Stimulated activated CD8-positive, alpha-beta memory T cell treated with anti-CD3 and anti-CD28 coated beads, Interleukin-12 subunit alpha, Interleukin-12 subunit beta, amount 100 ng/mL, for 1 hour (primary cell): ENCODE measurements around the gene CSNK2B.

Experiments
- DNase-seq: peaks from one replicate; pipeline ENCODE4 v3.0.0-alpha.2; 2020; ENCODE audit warnings: low read depth

CSNK2B gene

DNA sequence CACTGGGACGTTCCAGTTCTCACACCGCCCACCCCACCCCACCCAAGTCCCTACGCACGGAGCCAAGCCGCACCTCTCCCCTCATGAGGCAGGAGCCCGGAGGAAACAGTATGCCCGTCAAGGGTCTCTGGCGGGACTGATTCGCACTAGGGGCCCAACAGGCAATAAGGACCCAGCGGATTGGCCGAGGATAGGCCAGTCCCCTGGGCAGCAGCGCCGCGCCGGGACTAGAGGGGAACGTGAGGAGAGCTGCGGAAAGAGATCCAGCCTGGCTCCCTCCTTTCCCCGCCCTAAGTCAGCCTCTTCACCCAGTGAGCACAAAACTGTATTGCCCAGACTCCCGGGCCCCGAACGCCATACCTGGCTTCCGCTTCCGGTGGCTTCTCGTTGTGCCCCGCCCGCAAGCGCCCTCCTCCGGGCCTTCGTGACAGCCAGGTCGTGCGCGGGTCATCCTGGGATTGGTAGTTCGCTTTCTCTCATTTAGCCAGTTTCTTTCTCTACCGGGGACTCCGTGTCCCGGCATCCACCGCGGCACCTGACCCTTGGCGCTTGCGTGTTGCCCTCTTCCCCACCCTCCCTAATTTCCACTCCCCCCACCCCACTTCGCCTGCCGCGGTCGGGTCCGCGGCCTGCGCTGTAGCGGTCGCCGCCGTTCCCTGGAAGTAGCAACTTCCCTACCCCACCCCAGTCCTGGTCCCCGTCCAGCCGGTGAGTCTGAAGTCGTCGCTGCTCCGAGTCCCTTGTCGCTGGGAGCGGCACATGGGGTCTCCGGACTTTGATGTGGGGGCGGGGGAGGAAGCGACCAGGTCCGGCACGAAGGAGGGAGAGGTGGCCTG lies at the start of gene CSNK2B:
Gene CSNK2B (plus strand): TSS at position 580 of the 836 bp plus-strand sequence. CDS start 752 bp downstream, outside the sequence.
- DNase-seq: peak; percentile 98

DNA sequence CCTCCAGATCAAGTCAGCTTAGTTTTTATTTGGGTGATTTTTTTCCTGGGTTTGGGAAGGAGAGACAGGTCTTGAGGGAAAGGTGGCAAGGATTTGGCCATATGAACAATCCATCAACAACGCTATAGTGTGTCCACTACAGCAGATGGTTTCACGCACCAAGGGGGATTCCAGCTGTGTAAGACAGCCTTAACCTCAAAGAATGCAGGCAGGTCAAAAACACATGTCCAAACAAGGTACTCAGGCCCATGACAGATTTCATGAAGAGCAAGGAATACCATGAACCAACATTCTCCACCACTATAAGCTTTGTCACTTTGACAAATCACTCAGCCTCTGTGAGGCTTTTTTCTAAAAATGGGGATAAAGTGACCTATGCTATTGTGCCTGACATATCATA lies 48.9 kb upstream of the CSNK2B start:
- no peak for DNase-seq

DNA sequence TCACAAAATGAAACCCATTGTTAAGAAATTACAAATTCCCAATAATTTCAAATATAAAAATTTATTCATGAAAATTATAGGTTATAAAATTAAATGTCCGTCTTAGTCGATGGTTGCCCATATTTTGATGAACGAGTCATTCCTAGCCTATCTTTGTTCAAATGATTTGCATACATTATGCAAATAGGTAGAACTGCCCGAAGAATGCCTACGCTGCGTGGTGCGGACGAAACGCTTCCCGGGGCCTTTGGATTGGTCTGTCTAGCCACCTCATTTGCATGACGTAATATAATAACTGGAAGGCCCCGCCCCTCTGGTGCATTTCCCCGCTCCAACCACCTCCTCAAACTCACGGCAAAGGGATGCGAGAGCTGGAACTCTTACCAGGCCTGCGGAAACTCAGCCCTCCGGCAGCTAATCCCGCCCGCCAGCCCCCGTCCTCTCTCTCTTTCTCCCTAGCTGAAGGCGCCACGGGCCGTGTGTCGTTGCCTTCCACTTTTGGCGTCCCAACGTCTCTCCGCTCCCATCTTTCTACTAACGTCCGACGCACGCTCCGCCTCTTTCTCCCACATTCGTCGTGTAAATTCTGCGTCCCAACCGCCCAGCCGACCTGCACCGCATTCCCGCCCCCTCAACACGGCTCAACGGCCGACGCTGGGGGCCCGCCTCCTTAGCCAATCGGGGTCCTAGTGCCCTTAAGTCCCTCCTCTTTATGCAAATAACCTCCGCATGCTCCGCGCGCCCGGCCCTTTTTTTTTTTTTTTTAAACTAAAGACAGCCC lies 45.9 kb upstream of the CSNK2B start:
- peak; percentile 92 for DNase-seq

DNA sequence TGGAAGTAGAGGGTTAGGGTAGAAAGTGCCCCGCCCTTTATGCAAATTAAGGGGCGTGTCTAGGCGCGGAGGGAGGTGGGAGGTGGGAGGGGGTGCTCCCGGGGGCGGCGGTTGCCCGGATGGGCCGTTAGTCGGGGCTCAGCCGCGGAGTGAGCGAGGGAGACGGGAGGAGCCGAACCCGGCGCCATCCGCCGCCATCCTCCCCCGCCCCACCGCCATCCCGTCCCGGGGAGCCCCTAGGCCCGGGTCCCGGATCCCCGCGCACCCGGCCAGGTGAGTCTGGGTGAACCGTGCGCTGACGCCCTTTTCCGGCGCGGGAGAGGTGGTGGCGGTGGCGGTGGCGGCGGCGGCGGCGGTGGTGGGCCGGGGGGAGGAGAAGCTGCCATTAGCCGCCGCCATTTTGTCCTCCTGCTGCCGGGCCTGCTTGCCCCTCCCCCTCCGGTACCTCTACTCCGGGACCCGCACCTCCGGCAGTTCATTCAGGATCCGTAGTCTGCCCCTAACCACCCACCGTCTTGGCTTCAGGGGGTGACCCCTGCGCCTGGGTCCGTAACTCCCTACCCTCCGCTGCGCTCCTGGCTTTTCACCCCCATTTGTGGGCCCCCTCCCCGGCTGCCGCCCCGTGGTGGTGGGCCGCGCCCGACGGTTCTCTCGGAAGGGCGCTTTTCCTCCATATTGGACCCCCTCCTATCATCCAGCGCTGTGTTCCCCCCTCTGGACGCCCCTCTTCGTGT lies 45.1 kb upstream of the CSNK2B start, which contains the start of gene PRRC2A:
Gene PRRC2A (plus strand): TSS at position 130 of the 734 bp plus-strand sequence. CDS start 2,075 bp downstream, outside the sequence.
- DNase-seq: peak; percentile 55

DNA sequence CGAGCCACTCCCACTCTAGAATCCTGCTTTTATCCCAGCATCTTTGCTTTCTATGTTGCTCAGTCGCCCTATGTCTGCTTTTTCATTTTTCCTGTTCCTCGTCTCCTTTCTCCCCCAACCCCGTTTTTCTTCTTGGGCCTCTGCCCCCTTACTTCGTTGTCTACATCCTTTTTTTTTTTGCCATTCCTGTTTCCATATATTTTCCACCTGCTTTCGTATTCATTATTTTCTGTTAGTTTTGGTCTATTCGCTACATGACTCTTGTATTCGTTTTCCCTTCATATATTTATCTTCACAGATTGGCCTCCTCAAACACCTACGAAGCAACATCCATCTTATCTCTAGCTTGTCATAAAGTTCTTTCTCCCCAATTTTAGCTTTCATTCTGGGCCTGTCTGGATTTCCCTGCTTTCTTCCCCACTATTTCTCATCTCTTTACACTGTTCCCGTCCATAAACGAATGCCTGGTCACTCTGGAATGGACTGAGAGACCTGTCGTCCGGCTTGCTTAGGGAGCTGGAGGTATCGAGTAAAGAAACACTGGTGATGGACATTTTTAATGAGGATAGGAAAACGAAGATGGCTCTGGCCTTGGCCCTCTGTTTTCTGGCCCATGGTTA lies 44.5 kb upstream of the CSNK2B start:
- no peak for DNase-seq

DNA sequence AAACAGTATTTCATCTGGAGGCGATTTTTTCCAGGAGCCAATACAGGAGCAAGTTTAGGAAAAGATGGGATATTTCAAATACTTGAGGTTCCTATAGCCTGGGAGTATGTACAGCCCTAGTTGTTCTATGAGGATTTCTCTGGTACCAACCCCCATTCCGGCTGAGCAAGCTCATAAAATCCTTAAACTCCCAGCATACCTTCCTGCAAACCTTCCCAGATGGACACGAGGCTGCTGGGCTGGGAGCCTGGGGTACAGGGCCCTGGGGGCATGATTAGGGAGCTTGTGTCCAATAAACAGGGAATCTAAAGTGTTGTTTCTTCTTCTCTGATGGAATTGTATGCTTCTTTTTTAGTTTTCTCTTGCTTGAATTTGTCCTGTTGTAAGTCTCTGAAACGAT lies 43.9 kb upstream of the CSNK2B start:
- DNase-seq: no peak

DNA sequence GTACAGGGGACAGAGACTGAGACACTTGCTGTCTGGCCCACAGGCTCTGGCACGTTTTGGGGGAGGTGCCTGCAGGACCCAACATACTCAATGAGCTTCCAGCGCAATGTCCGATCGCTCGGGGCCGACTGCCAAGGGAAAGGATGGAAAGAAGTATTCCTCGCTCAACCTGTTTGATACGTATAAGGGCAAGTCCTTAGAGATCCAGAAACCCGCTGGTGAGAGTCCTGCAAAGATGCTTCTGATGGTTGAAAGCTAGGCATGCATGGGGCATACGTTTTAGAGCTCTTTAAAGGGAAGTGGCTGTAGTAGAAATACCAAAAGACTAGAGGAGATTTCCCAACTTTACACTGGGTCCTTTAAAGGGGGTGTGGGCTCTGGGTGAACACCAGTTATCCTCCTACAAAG lies 43.2 kb upstream of the CSNK2B start:
- DNase-seq: no peak

DNA sequence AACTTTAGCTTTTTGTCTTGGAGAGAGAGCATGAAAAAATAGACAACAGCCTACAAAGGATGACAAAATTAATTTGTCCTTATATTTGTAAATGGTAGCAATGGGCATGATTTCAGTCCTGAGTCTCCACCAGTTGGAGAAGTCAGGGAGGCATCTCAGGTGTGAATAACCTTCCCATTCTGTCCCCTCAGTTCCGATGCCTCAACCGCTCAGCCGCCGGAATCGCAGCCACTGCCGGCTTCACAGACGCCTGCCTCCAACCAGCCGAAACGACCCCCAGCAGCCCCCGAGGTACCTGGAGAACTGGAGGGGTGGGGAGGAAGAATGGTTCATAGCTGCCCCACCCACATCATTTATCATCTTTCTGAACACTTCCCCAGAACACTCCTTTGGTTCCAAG lies 41.8 kb upstream of the CSNK2B start:
- no peak for DNase-seq

DNA sequence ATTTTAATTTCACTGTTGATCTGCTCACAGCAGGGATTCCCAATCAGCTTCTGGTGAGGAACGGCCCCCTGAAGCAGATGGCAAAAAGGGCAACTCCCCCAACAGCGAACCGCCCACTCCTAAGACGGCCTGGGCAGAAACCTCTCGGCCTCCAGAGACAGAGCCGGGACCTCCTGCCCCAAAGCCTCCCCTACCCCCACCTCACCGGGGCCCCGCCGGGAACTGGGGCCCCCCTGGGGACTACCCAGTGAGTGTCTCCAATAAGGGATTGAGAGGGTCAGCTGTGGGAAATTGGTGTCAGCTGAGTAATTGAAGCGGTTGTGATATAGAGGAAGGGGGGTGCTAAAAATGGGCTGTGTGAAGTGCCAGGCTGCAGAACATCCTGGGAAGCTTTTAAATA lies 38.9 kb upstream of the CSNK2B start:
- no peak for DNase-seq

DNA sequence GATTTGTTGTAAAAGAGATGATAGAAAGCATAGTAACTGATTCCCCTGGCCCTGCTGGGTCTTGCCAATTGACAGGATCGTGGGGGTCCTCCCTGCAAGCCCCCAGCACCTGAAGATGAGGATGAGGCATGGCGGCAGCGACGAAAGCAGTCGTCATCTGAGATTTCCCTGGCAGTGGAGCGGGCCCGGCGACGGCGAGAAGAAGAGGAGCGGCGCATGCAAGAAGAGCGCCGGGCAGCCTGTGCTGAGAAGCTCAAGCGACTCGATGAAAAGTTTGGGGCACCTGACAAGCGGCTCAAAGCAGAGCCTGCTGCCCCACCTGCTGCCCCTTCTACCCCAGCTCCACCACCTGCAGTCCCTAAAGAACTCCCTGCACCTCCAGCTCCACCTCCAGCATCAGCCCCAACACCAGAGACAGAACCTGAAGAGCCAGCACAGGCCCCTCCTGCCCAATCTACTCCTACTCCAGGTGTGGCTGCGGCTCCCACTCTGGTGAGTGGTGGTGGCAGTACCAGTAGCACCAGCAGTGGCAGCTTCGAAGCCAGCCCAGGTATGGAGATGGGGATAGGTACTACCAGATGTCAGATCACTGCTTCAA lies 38.1 kb upstream of the CSNK2B start:
- no peak for DNase-seq

DNA sequence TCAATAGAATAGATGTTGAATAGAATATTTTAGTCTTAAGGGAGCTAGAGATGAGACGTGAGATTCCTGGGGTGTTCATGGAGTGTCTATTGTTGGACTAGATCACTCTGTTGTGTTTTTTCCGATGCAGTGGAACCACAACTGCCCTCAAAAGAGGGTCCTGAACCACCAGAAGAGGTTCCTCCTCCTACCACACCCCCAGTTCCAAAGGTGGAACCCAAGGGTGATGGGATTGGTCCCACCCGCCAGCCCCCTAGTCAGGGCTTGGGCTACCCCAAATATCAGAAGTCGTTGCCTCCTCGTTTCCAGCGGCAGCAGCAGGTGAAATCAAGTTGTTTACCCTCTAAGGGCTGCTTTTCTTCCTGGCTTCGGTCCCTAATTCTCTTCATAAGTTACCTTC lies 36.9 kb upstream of the CSNK2B start:
- no peak for DNase-seq

DNA sequence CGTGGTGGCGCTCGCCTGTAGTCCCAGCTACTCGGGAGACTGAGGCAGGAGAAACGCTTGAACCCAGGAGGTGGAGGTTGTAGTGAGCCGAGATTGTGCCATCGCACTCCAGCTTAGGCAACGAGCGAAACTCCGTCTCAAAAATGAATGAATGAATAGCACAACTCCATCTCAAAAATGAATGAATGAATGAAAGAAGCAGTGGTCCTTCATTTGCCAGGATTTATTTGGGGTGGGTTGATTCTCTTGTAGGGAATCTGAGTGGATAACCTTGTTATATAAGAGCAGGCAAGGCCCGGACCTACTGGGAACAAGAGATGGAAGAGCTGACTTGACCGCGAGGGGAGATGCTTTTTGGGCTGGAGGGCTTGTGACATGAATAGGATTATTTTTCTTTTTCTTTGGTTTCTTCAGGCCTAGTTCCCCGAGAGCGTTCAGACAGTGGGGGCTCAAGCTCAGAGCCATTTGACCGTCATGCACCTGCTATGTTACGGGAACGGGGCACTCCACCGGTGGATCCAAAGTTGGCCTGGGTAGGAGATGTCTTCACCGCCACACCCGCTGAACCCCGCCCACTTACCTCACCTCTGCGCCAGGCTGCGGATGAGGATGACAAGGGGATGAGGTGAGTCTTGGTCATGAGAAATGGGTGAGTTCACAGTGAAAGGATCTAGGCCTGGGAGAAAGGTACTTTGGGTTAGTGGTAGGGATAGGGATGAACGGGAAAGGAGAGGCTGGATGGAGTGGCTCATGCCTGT lies 35.5 kb upstream of the CSNK2B start:
- no peak for DNase-seq

DNA sequence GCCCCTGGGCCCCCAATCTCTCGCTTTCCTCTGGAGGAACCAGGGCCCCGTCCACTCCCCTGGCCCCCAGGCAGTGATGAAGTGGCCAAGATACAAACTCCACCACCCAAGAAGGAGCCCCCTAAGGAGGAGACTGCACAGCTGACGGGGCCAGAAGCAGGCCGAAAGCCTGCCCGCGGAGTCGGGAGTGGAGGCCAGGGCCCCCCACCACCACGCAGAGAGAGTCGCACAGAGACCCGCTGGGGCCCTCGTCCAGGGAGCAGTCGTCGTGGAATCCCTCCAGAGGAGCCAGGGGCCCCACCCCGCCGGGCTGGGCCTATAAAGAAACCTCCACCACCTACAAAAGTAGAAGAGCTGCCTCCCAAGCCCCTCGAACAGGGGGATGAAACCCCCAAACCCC lies 34.7 kb upstream of the CSNK2B start:
- DNase-seq: no peak

DNA sequence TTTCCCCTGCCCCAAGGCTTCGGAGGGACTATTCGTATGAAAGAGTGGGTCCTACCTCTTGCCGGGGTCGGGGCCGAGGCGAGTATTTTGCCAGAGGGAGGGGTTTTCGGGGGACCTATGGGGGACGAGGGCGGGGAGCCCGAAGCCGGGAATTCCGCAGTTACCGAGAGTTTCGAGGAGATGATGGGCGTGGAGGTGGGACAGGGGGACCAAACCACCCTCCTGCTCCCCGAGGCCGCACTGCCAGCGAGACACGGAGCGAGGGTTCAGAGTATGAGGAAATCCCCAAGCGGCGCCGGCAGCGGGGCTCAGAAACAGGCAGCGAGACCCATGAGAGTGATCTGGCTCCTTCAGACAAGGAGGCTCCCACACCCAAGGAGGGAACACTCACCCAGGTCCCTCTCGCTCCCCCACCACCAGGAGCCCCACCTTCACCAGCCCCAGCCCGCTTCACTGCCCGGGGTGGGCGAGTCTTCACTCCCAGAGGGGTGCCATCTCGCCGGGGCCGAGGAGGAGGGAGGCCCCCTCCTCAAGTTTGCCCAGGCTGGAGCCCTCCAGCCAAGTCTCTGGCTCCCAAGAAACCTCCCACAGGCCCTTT lies 34.1 kb upstream of the CSNK2B start:
- DNase-seq: no peak

DNA sequence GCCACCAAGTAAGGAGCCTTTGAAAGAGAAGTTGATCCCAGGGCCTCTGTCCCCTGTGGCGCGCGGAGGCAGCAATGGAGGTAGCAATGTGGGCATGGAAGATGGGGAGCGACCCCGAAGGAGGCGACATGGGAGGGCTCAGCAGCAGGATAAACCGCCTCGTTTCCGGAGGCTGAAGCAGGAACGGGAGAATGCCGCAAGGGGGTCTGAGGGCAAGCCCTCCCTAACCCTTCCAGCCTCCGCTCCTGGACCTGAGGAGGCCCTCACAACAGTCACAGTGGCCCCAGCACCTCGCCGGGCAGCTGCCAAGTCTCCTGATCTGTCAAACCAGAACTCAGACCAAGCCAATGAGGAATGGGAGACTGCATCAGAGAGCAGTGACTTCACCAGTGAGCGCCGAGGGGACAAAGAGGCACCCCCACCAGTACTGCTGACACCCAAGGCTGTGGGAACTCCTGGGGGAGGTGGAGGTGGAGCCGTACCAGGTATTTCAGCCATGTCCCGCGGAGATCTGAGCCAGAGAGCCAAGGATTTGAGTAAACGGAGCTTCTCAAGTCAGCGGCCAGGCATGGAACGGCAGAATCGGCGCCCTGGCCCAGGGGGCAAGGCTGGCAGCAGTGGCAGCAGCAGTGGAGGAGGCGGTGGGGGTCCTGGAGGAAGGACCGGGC lies 33.5 kb upstream of the CSNK2B start:
- DNase-seq: no peak

DNA sequence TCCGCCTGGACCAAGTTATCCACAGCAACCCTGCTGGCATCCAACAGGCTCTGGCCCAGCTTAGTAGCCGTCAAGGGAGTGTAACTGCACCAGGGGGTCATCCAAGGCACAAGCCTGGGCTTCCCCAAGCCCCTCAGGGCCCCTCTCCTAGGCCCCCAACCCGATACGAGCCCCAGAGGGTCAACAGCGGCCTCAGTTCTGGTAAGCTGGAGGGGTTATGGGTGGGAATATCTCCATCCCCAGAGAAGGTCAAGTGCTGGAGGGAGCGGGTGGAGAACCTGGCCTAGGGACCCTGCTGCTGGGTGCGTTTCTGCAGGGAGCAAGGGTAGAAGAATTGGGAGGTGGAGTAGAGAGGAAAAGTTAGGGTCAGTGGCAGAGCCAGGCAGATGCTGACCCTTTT lies 32.4 kb upstream of the CSNK2B start:
- DNase-seq: no peak

DNA sequence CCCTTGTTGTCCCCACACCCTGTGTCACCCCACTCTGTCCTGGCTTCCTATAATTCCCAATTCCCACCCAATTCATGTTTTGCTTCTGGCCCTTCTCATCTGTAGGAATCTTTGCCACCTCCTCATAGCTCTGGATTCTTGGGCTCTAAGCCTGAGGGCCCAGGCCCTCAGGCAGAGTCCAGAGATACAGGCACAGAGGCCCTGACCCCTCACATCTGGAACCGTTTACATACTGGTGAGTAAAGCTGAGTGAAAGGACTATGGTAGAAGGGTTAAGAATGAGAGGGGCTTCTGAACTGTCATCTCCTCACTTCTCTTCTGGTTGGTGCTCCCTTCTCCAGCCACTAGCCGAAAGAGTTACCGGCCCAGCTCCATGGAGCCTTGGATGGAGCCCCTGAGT lies 31.7 kb upstream of the CSNK2B start:
- DNase-seq: no peak

DNA sequence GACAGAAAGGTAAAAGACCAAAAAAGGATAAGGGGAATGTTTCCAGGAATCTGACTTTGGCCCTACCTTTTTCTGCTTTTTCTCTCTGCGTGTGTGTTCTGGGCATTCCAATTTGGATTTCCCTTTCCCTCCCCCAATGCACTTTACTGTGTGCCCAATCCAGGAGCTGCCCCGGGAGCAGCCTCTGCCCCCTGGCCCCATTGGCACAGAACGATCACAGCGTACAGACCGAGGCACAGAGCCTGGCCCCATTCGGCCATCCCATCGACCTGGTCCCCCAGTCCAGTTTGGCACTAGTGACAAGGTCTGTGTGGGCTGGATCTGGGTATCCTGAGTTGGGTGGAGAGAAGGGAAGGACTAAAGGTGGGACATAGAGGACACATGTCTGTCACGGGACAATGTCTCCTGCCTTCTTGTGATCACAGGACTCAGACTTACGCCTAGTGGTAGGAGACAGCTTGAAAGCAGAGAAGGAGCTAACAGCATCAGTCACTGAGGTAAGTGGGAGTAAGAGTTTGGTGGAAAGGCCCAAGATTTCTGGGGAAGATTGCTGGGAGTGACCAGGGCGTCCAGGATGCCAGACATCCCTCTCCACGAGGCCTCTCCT lies 30.8 kb upstream of the CSNK2B start:
- DNase-seq: no peak
